H9 (cell line): ENCODE data around the gene PDE7B. TPM values are rescaled to one million over a fixed set of nuclear protein-coding genes. Genes with fewer than 3 reads are reported as not detected.

Experiments
- DNase-seq: peaks from one replicate; pipeline ENCODE4 v3.0.0-alpha.2; 2017
- H2AFZ ChIP-seq: one replicate; pipeline ENCODE4 v1.6.1; 2013; ENCODE audit warnings: mild to moderate bottlenecking, low read length, control low read depth, moderate library complexity
- H2AK5ac ChIP-seq: 2 replicates; pipeline ENCODE4 v1.6.1; 2013; ENCODE audit warnings: low read length, control low read depth, mixed read lengths; ENCODE audit not compliant: insufficient read length
- H2BK120ac ChIP-seq: one replicate; pipeline ENCODE4 v1.6.1; 2013; ENCODE audit warnings: low read depth, mild to moderate bottlenecking, low read length, control low read depth, inconsistent platforms; ENCODE audit not compliant: poor library complexity, severe bottlenecking
- H2BK12ac ChIP-seq: 2 replicates; pipeline ENCODE4 v1.6.1; 2013; ENCODE audit warnings: low read length, control low read depth, mixed read lengths, low read depth; ENCODE audit not compliant: insufficient read length
- H2BK15ac ChIP-seq: 2 replicates; pipeline ENCODE4 v1.6.1; 2013; ENCODE audit warnings: low read depth, low read length, control low read depth
- H2BK20ac ChIP-seq: one replicate; pipeline ENCODE4 v1.6.1; 2013; ENCODE audit warnings: low read depth, mild to moderate bottlenecking, low read length, control low read depth, inconsistent platforms; ENCODE audit not compliant: poor library complexity, severe bottlenecking
- H2BK5ac ChIP-seq: 2 replicates; pipeline ENCODE4 v1.6.1; 2013; ENCODE audit warnings: low read length, control low read depth, mixed read lengths; ENCODE audit not compliant: insufficient read length
- H3K14ac ChIP-seq: 2 replicates; pipeline ENCODE4 v1.6.1; 2013; ENCODE audit warnings: low read length, control low read depth; ENCODE audit not compliant: insufficient read depth
- H3K18ac ChIP-seq: 2 replicates; pipeline ENCODE4 v1.6.1; 2013; ENCODE audit warnings: low read depth, mild to moderate bottlenecking, mixed read lengths, low read length, control low read depth; ENCODE audit not compliant: insufficient read length
- H3K23ac ChIP-seq: 2 replicates; pipeline ENCODE4 v1.6.1; 2013; ENCODE audit warnings: low read length, control low read depth, mixed read lengths, low read depth; ENCODE audit not compliant: insufficient read length
- H3K23me2 ChIP-seq: 2 replicates; pipeline ENCODE4 v1.6.1; 2013; ENCODE audit warnings: low read depth, mild to moderate bottlenecking, mixed read lengths, low read length, control low read depth; ENCODE audit not compliant: insufficient read length, poor library complexity, severe bottlenecking
- H3K27ac ChIP-seq: 2 replicates; pipeline ENCODE4 v1.5.1; 2013; ENCODE audit warnings: low read length, control low read depth, mixed read lengths, low read depth; ENCODE audit not compliant: insufficient read length
- H3K27me3 ChIP-seq: 2 replicates; pipeline ENCODE4 v1.6.1; 2013; ENCODE audit warnings: low read length, control low read depth, inconsistent platforms; ENCODE audit not compliant: insufficient read depth
- H3K4ac ChIP-seq: 2 replicates; pipeline ENCODE4 v1.6.1; 2013; ENCODE audit warnings: low read depth, mild to moderate bottlenecking, control low read depth, inconsistent platforms, low read length, moderate library complexity
- H3K4me1 ChIP-seq: 2 replicates; pipeline ENCODE4 v1.6.1; 2013; ENCODE audit warnings: low read length, control low read depth, inconsistent platforms; ENCODE audit not compliant: insufficient read depth
- H3K4me2 ChIP-seq: 2 replicates; pipeline ENCODE4 v1.6.1; 2013; ENCODE audit warnings: low read length, control low read depth, mixed read lengths; ENCODE audit not compliant: insufficient read length, insufficient read depth
- H3K56ac ChIP-seq: 2 replicates; pipeline ENCODE4 v1.6.1; 2013; ENCODE audit warnings: low read depth, mild to moderate bottlenecking, mixed read lengths, low read length, control low read depth; ENCODE audit not compliant: insufficient read length
- H3K79me1 ChIP-seq: 2 replicates; pipeline ENCODE4 v1.6.1; 2013; ENCODE audit warnings: low read depth, mild to moderate bottlenecking, moderate library complexity, low read length, control low read depth, inconsistent platforms; ENCODE audit not compliant: insufficient read depth, poor library complexity, severe bottlenecking
- H3K79me2 ChIP-seq: 2 replicates; pipeline ENCODE4 v1.6.1; 2013; ENCODE audit warnings: low read length, control low read depth, inconsistent platforms; ENCODE audit not compliant: insufficient read depth
- H3K9ac ChIP-seq: 2 replicates; pipeline ENCODE4 v1.6.1; 2013; ENCODE audit warnings: low read length, control low read depth, mixed read lengths; ENCODE audit not compliant: insufficient read length; ENCODE audit errors: extremely low read depth
- H3K9me3 ChIP-seq: one replicate; pipeline ENCODE4 v1.6.1; 2013; ENCODE audit warnings: low read depth, low read length, inconsistent platforms; ENCODE audit not compliant: control insufficient read depth
- H3T11ph ChIP-seq: one replicate; pipeline ENCODE4 v1.6.1; 2013; ENCODE audit warnings: mild to moderate bottlenecking, low read length, control low read depth, inconsistent platforms
- H4K20me1 ChIP-seq: one replicate; pipeline ENCODE4 v1.6.1; 2013; ENCODE audit not compliant: control insufficient read depth, insufficient read length, insufficient read depth
- H4K5ac ChIP-seq: 2 replicates; pipeline ENCODE4 v1.6.1; 2013; ENCODE audit warnings: low read depth, mild to moderate bottlenecking, mixed read lengths, low read length, control low read depth; ENCODE audit not compliant: insufficient read length
- H4K8ac ChIP-seq: replicated peaks from 2 replicates; pipeline ENCODE4 v1.6.1; 2013; ENCODE audit warnings: low read length, control low read depth, mixed read lengths, low read depth; ENCODE audit not compliant: insufficient read length
- H4K91ac ChIP-seq: 2 replicates; pipeline ENCODE4 v1.6.1; 2013; ENCODE audit warnings: low read depth, mild to moderate bottlenecking, moderate library complexity, mixed read lengths, low read length, control low read depth; ENCODE audit not compliant: insufficient read length
- H3K27ac Mint-ChIP-seq, 3 experiments: 2 replicates in 2 of 3; 3 replicates in 1 of 3; pipeline ENCODE4 v1.8.0; 2020 to 2021; ENCODE audit warnings: mixed read lengths in 3 of 3, mild to moderate bottlenecking in 1 of 3, moderate library complexity in 1 of 3
- H3K27me3 Mint-ChIP-seq: 2 replicates; pipeline ENCODE4 v1.8.0; 2021; ENCODE audit warnings: low read depth, mild to moderate bottlenecking, moderate library complexity, mixed read lengths
- H3K36me3 Mint-ChIP-seq, 3 experiments: 2 replicates in 2 of 3; 3 replicates in 1 of 3; pipeline ENCODE4 v1.8.0; 2020 to 2021; ENCODE audit warnings: low read depth in 3 of 3, mixed read lengths in 3 of 3; ENCODE audit not compliant: insufficient read depth in 1 of 3
- H3K4me1 Mint-ChIP-seq, 2 experiments: 2 replicates each; pipeline ENCODE4 v1.8.0; 2020; ENCODE audit warnings: mixed read lengths in 2 of 2
- H3K4me3 Mint-ChIP-seq, 2 experiments: 2 replicates in 1 of 2; 3 replicates in 1 of 2; pipeline ENCODE4 v1.8.0; 2020 to 2021; ENCODE audit warnings: mild to moderate bottlenecking in 2 of 2, mixed read lengths in 2 of 2, moderate library complexity in 1 of 2
- H3K9me3 Mint-ChIP-seq, 2 experiments: 2 replicates in 1 of 2; 3 replicates in 1 of 2; pipeline ENCODE4 v1.8.0; 2020; ENCODE audit warnings: mild to moderate bottlenecking in 2 of 2, mixed read lengths in 2 of 2, moderate library complexity in 1 of 2
- CTCF ChIP-seq: fragments of 200-600 bp; sonication (generic); conservative IDR thresholded peaks from 3 replicates; pipeline ENCODE4 v1.8.0; 2021; ENCODE audit warnings: antibody characterized with exemption, mild to moderate bottlenecking
- WGBS: extraction: QIAGEN DNeasy Blood & Tissue Kit; methylation state at CpG from one replicate; pipeline ENCODE4 v1.1.7; 2013; ENCODE audit warnings: missing lambda C conversion rate, low lambda C conversion rate, mixed read lengths; ENCODE audit not compliant: insufficient read length; ENCODE audit errors: extremely low coverage; 5-methylcytosine and 5-hydroxymethylcytosine counted together
- total RNA-seq: library from RNA; stranded (reverse); gene quantifications from 2 replicates; pipeline ENCODE4 v1.2.1, GENCODE V29; 2021

PDE7B gene
- total RNA-seq, 1 experiment from 2014 or later = not detected

- no peak overlapping the region for H2BK15ac ChIP-seq
- H3K36me3 Mint-ChIP-seq = no peaks in the 10 kb centered on the region; a peak in 1 of 7 replicates
- H3K4me1 ChIP-seq = peaks cover 6% of the 10 kb centered on the region; the same call in 1 of the 2 replicates
- H2BK120ac ChIP-seq = no peak overlapping the region
- no CpG with 5 or more reads among the region's 5 CpGs for WGBS
- H2BK12ac ChIP-seq = no peak overlapping the region
- H3K4me1 Mint-ChIP-seq = peaks cover 30 to 35% of the 10 kb centered on the region in 2 experiments
- no peaks in the 10 kb centered on the region for H3K79me1 ChIP-seq
- no peak overlapping the region for H3K18ac ChIP-seq
- H3K79me2 ChIP-seq = no peaks in the 10 kb centered on the region
- H3K23me2 ChIP-seq = no peaks in the 10 kb centered on the region
- H2AK5ac ChIP-seq = no peak overlapping the region
- no peak overlapping the region for H2BK20ac ChIP-seq
- H4K91ac ChIP-seq = no peak overlapping the region
- no peak overlapping the region for H3K4me2 ChIP-seq
- H4K20me1 ChIP-seq = no peaks in the 10 kb centered on the region
- no peak overlapping the region for H2BK5ac ChIP-seq
- no peak overlapping the region for H3K4me3 Mint-ChIP-seq
- H3K27me3 Mint-ChIP-seq = no peaks in the 10 kb centered on the region
- no peak overlapping the region for H4K5ac ChIP-seq
- no peak overlapping the region for H3K27ac ChIP-seq
- no peak overlapping the region for H2AFZ ChIP-seq
- no peaks in the 10 kb centered on the region for H3K9me3 ChIP-seq
- no peak overlapping the region for H4K8ac ChIP-seq
- no peaks in the 10 kb centered on the region for H3K27me3 ChIP-seq
- H3K9me3 Mint-ChIP-seq = peaks cover 0 to 3% of the 10 kb centered on the region in 2 experiments; a peak in 2 of 5 replicates
- H3K27ac Mint-ChIP-seq = no peak overlapping the region; a peak in 1 of 7 replicates
- H3K4ac ChIP-seq = no peak overlapping the region
- H3T11ph ChIP-seq = no peak overlapping the region
- no peak for DNase-seq
- no peak overlapping the region for H3K14ac ChIP-seq
- H3K23ac ChIP-seq = no peak overlapping the region
- H3K9ac ChIP-seq = no peak overlapping the region
- no peak for TF ChIP-seq CTCF
- H3K56ac ChIP-seq = no peak overlapping the region
These were observed 41.0 kb upstream of the PDE7B start for GRCh38 chr6:135810486-135810885.
